Measurements from ENCODE around the gene TMEFF2.

The TMEFF2 gene

GRCh38 chr2:191983186-191983585 is 211.5 kb downstream of the TMEFF2 start:
- TF ChIP-seq JUND (IDR thresholded peaks at IDR 0.05; ENCODE audit: low read depth) = no peak
- in situ Hi-C loops (cut with HindIII; ENCODE audit: low pct_unique_long_range_greater_than_20kb, low sequenced_read_pairs) = no loop called here
- no peak for DNase-seq (ENCODE audit: low read depth in 1 of 2, low spot score in 1 of 2)

GRCh38 chr2:191981706-191982105 is 213.0 kb downstream of the TMEFF2 start:
- no peak for DNase-seq (ENCODE audit: low read depth in 1 of 2, low spot score in 1 of 2)
- no peak for TF ChIP-seq JUND (IDR thresholded peaks at IDR 0.05; ENCODE audit: low read depth)
- in situ Hi-C loops (cut with HindIII; ENCODE audit: low pct_unique_long_range_greater_than_20kb, low sequenced_read_pairs) = no loop called here

- no peak for TF ChIP-seq JUND (IDR thresholded peaks at IDR 0.05; ENCODE audit: low read depth)
- in situ Hi-C loops (cut with HindIII; ENCODE audit: low pct_unique_long_range_greater_than_20kb, low sequenced_read_pairs) = no loop called here
These were observed 214.2 kb downstream of the TMEFF2 start for GRCh38 chr2:191980483-191980882.

GRCh38 chr2:191979221-191979730 is 215.5 kb downstream of the TMEFF2 start:
- TF ChIP-seq JUND (IDR thresholded peaks at IDR 0.05; ENCODE audit: low read depth) = no peak
- in situ Hi-C loops (cut with HindIII; ENCODE audit: low pct_unique_long_range_greater_than_20kb, low sequenced_read_pairs) = no loop called here
- DNase-seq (ENCODE audit: low read depth in 1 of 2, low spot score in 1 of 2) = no peak

More at GRCh38 chr2:191980483-191980882, 214.2 kb downstream of the TMEFF2 start:
- DNase-seq (ENCODE audit: low read depth in 1 of 2, low spot score in 1 of 2) = no peak

- DNase-seq (ENCODE audit: low read depth in 1 of 2, low spot score in 1 of 2) = no peak
- TF ChIP-seq JUND (IDR thresholded peaks at IDR 0.05; ENCODE audit: low read depth) = no peak
- in situ Hi-C loops (cut with HindIII; ENCODE audit: low pct_unique_long_range_greater_than_20kb, low sequenced_read_pairs) = no loop called here
These were observed 217.0 kb downstream of the TMEFF2 start for GRCh38 chr2:191977754-191978153.

- in situ Hi-C loops (cut with HindIII; ENCODE audit: low pct_unique_long_range_greater_than_20kb, low sequenced_read_pairs) = no loop called here
- no peak for DNase-seq (ENCODE audit: low read depth in 1 of 2, low spot score in 1 of 2)
- no peak for TF ChIP-seq JUND (IDR thresholded peaks at IDR 0.05; ENCODE audit: low read depth)
These were observed 218.3 kb downstream of the TMEFF2 start for GRCh38 chr2:191976436-191976835.

- TF ChIP-seq JUND (IDR thresholded peaks at IDR 0.05; ENCODE audit: low read depth) = no peak
- DNase-seq (ENCODE audit: low read depth in 1 of 2, low spot score in 1 of 2) = no peak
- in situ Hi-C loops (cut with HindIII; ENCODE audit: low pct_unique_long_range_greater_than_20kb, low sequenced_read_pairs) = no loop called here
These were observed 220.1 kb downstream of the TMEFF2 start for GRCh38 chr2:191974676-191975075.

GRCh38 chr2:191970867-191971266 is 223.9 kb downstream of the TMEFF2 start:
- no peak for DNase-seq (ENCODE audit: low read depth in 1 of 2, low spot score in 1 of 2)
- in situ Hi-C loops (cut with HindIII; ENCODE audit: low pct_unique_long_range_greater_than_20kb, low sequenced_read_pairs) = no loop called here
- no peak for TF ChIP-seq JUND (IDR thresholded peaks at IDR 0.05; ENCODE audit: low read depth)

- no peak for TF ChIP-seq JUND (IDR thresholded peaks at IDR 0.05; ENCODE audit: low read depth)
- DNase-seq (ENCODE audit: low read depth in 1 of 2, low spot score in 1 of 2) = no peak
- in situ Hi-C loops (cut with HindIII; ENCODE audit: low pct_unique_long_range_greater_than_20kb, low sequenced_read_pairs) = no loop called here
These were observed 226.6 kb downstream of the TMEFF2 start for GRCh38 chr2:191968120-191968519.

- no peak for DNase-seq (ENCODE audit: low read depth in 1 of 2, low spot score in 1 of 2)
- in situ Hi-C loops (cut with HindIII; ENCODE audit: low pct_unique_long_range_greater_than_20kb, low sequenced_read_pairs) = no loop called here
- no peak for TF ChIP-seq JUND (IDR thresholded peaks at IDR 0.05; ENCODE audit: low read depth)
These were observed 229.0 kb downstream of the TMEFF2 start for GRCh38 chr2:191965733-191966132.

- no peak for TF ChIP-seq JUND (IDR thresholded peaks at IDR 0.05; ENCODE audit: low read depth)
- in situ Hi-C loops (cut with HindIII; ENCODE audit: low pct_unique_long_range_greater_than_20kb, low sequenced_read_pairs) = no loop called here
- DNase-seq (ENCODE audit: low read depth in 1 of 2, low spot score in 1 of 2) = no peak
These were observed 233.2 kb downstream of the TMEFF2 start for GRCh38 chr2:191961556-191961955.

GRCh38 chr2:191959209-191959608 is 235.5 kb downstream of the TMEFF2 start:
- no peak for TF ChIP-seq JUND (IDR thresholded peaks at IDR 0.05; ENCODE audit: low read depth)
- in situ Hi-C loops (cut with HindIII; ENCODE audit: low pct_unique_long_range_greater_than_20kb, low sequenced_read_pairs) = no loop called here
- no peak for DNase-seq (ENCODE audit: low read depth in 1 of 2, low spot score in 1 of 2)

GRCh38 chr2:191957996-191958860 is 236.5 kb downstream of the TMEFF2 start:
- in situ Hi-C loops (cut with HindIII; ENCODE audit: low pct_unique_long_range_greater_than_20kb, low sequenced_read_pairs) = no loop called here
- no peak for DNase-seq (ENCODE audit: low read depth in 1 of 2, low spot score in 1 of 2)
- TF ChIP-seq JUND (IDR thresholded peaks at IDR 0.05; ENCODE audit: low read depth) = no peak
